Activated CD4-positive, alpha-beta memory T cell treated with anti-CD3 and anti-CD28 coated beads, Interleukin-2, amount 10 ng/mL, durations not matched to agents 7 days and 5 days (primary cell): ENCODE data around the gene EXOC4. TPM values are rescaled to one million over a fixed set of nuclear protein-coding genes. Genes with fewer than 3 reads are reported as not detected.
"Not testable (repeated sequence)": the region's sequence is repeated elsewhere in the genome, so short reads cannot be mapped to it uniquely, and the experiment has no call there.

ENCODE experiments used
- CTCF ChIA-PET: fragments of 350-600 bp; sonication (Branson Sonifier 250); formaldehyde crosslinking; loops from one replicate; lab custom pipeline; 2021; ENCODE audit warnings: antibody characterized with exemption, inconsistent platforms; lab: Charles Lee
- POLR2A ChIA-PET: fragments of 350-600 bp; sonication (Branson Sonifier 250); formaldehyde crosslinking; loops from one replicate; lab custom pipeline; 2021; ENCODE audit warnings: antibody characterized with exemption; lab: Charles Lee
- DNase-seq: peaks from one replicate; pipeline ENCODE4 v3.0.0-alpha.2; 2020
- H3K27ac Mint-ChIP-seq: one replicate; pipeline ENCODE4 v1.8.0; 2021; ENCODE audit warnings: mild to moderate bottlenecking, mixed read lengths
- H3K27me3 Mint-ChIP-seq: one replicate; pipeline ENCODE4 v1.8.0; 2021; ENCODE audit warnings: mixed read lengths
- H3K36me3 Mint-ChIP-seq: one replicate; pipeline ENCODE4 v1.8.0; 2021; ENCODE audit warnings: low read depth, mixed read lengths
- H3K4me1 Mint-ChIP-seq: one replicate; pipeline ENCODE4 v1.8.0; 2021; ENCODE audit warnings: mixed read lengths
- H3K4me3 Mint-ChIP-seq: one replicate; pipeline ENCODE4 v1.8.0; 2021; ENCODE audit warnings: mild to moderate bottlenecking, mixed read lengths
- H3K9me3 Mint-ChIP-seq: one replicate; pipeline ENCODE4 v1.8.0; 2021; ENCODE audit warnings: mixed read lengths
- total RNA-seq, 2 experiments: library from RNA; stranded (reverse); gene quantifications; one replicate each; pipeline ENCODE4 v1.2.3, GENCODE V29; 2021

Gene EXOC4
- total RNA-seq, 2 experiments from 2014 or later = 70.1 to 71.1 TPM

GRCh38 chr7:134071355-134072331 lies 818.8 kb downstream of the EXOC4 start:
- Mint-ChIP-seq H3K27ac (no peak overlapping the region), H3K4me3 (no peak overlapping the region), H3K27me3 (no peaks in the 10 kb centered on the region), H3K36me3 (no peaks in the 10 kb centered on the region), H3K9me3 (peaks cover 2% of the 10 kb centered on the region), H3K4me1 (no peaks in the 10 kb centered on the region)
- ChIA-PET POLR2A (interaction anchor here (0.9 kb wide), 1 partner anchor 280 kb away, joined by 3 read pairs; no protein-coding TSS in a partner anchor), CTCF (no interaction called here)
- DNase-seq = no peak

- no peak overlapping the region for H3K27ac Mint-ChIP-seq
- no peak overlapping the region for H3K4me3 Mint-ChIP-seq
- no peaks in the 10 kb centered on the region for H3K27me3 Mint-ChIP-seq
- no peaks in the 10 kb centered on the region for H3K4me1 Mint-ChIP-seq
- H3K9me3 Mint-ChIP-seq = peaks cover 2% of the 10 kb centered on the region
- H3K36me3 Mint-ChIP-seq = no peaks in the 10 kb centered on the region
- POLR2A ChIA-PET = no interaction called here
- CTCF ChIA-PET = no interaction called here
- DNase-seq = no peak
Observed at GRCh38 chr7:134073276-134073675, 820.4 kb downstream of the EXOC4 start.

- Mint-ChIP-seq H3K36me3 (no peaks in the 10 kb centered on the region), H3K27me3 (no peaks in the 10 kb centered on the region), H3K4me1 (no peaks in the 10 kb centered on the region), H3K9me3 (peaks cover 2% of the 10 kb centered on the region), H3K27ac (no peak overlapping the region), H3K4me3 (no peak overlapping the region)
- CTCF ChIA-PET = no interaction called here
- POLR2A ChIA-PET = no interaction called here
- DNase-seq = no peak
Observed at GRCh38 chr7:134075799-134076198, 822.9 kb downstream of the EXOC4 start.

GRCh38 chr7:134077560-134077959 lies 824.7 kb downstream of the EXOC4 start:
- H3K9me3 Mint-ChIP-seq, H3K4me1 Mint-ChIP-seq: not testable (repeated sequence)

GRCh38 chr7:134078991-134079390 lies 826.1 kb downstream of the EXOC4 start:
- Mint-ChIP-seq H3K27ac (no peak overlapping the region), H3K27me3 (no peaks in the 10 kb centered on the region), H3K4me3 (no peak overlapping the region), H3K36me3 (no peaks in the 10 kb centered on the region), H3K4me1 (no peaks in the 10 kb centered on the region), H3K9me3 (peaks cover 2% of the 10 kb centered on the region)
- no peak for DNase-seq
- CTCF ChIA-PET = no interaction called here
- POLR2A ChIA-PET = no interaction called here

More at GRCh38 chr7:134077560-134077959, 824.7 kb downstream of the EXOC4 start:
- H3K36me3 Mint-ChIP-seq, H3K4me3 Mint-ChIP-seq, POLR2A ChIA-PET, H3K27me3 Mint-ChIP-seq, DNase-seq, H3K27ac Mint-ChIP-seq: not testable (repeated sequence)
- CTCF ChIA-PET = interaction anchor here (1.0 kb wide), 1 partner anchor 64 kb away, joined by 4 read pairs; no protein-coding TSS in a partner anchor

- ChIA-PET CTCF (no interaction called here), POLR2A (no interaction called here)
- no peak overlapping the region for H3K4me3 Mint-ChIP-seq
- H3K4me1 Mint-ChIP-seq = no peaks in the 10 kb centered on the region
- H3K27ac Mint-ChIP-seq = no peak overlapping the region
- H3K36me3 Mint-ChIP-seq = no peaks in the 10 kb centered on the region
- H3K9me3 Mint-ChIP-seq = no peaks in the 10 kb centered on the region
- no peak for DNase-seq
- H3K27me3 Mint-ChIP-seq = no peaks in the 10 kb centered on the region
Observed at GRCh38 chr7:134081695-134082094, 828.8 kb downstream of the EXOC4 start.

- no peak for DNase-seq
- ChIA-PET POLR2A (no interaction called here), CTCF (interaction anchor here (1.3 kb wide), 1 partner anchor 57 kb away, joined by 3 read pairs; no protein-coding TSS in a partner anchor)
- H3K27me3 Mint-ChIP-seq = no peaks in the 10 kb centered on the region
- H3K4me1 Mint-ChIP-seq = no peaks in the 10 kb centered on the region
- H3K9me3 Mint-ChIP-seq = peaks cover 11% of the 10 kb centered on the region
- no peak overlapping the region for H3K27ac Mint-ChIP-seq
- no peaks in the 10 kb centered on the region for H3K36me3 Mint-ChIP-seq
- no peak overlapping the region for H3K4me3 Mint-ChIP-seq
Observed at GRCh38 chr7:134083766-134084487, 831.0 kb downstream of the EXOC4 start.

- POLR2A ChIA-PET = no interaction called here
- Mint-ChIP-seq H3K36me3 (no peaks in the 10 kb centered on the region), H3K4me1 (no peaks in the 10 kb centered on the region), H3K27me3 (no peaks in the 10 kb centered on the region), H3K27ac (no peak overlapping the region), H3K9me3 (peaks cover 18% of the 10 kb centered on the region), H3K4me3 (no peak overlapping the region)
- CTCF ChIA-PET = interaction anchor here (0.7 kb wide), 1 partner anchor 926 kb away, joined by 3 read pairs; no protein-coding TSS in a partner anchor
- no peak for DNase-seq
Observed at GRCh38 chr7:134084488-134085144, 831.7 kb downstream of the EXOC4 start.

GRCh38 chr7:134085311-134085710 lies 832.4 kb downstream of the EXOC4 start:
- no peaks in the 10 kb centered on the region for H3K27me3 Mint-ChIP-seq
- CTCF ChIA-PET = no interaction called here
- DNase-seq = no peak
- peaks cover 23% of the 10 kb centered on the region for H3K9me3 Mint-ChIP-seq
- no peak overlapping the region for H3K4me3 Mint-ChIP-seq
- no peaks in the 10 kb centered on the region for H3K36me3 Mint-ChIP-seq
- POLR2A ChIA-PET = no interaction called here
- no peak overlapping the region for H3K27ac Mint-ChIP-seq
- no peaks in the 10 kb centered on the region for H3K4me1 Mint-ChIP-seq

GRCh38 chr7:134086998-134087735 lies 834.3 kb downstream of the EXOC4 start:
- CTCF ChIA-PET = no interaction called here
- Mint-ChIP-seq H3K9me3 (peaks cover 28% of the 10 kb centered on the region), H3K4me1 (no peaks in the 10 kb centered on the region), H3K27me3 (no peaks in the 10 kb centered on the region), H3K36me3 (no peaks in the 10 kb centered on the region), H3K27ac (no peak overlapping the region), H3K4me3 (no peak overlapping the region)
- POLR2A ChIA-PET = no interaction called here
- no peak for DNase-seq

- Mint-ChIP-seq H3K9me3 (peaks cover 31% of the 10 kb centered on the region), H3K4me3 (no peak overlapping the region), H3K27me3 (peaks cover 4% of the 10 kb centered on the region), H3K36me3 (no peaks in the 10 kb centered on the region), H3K4me1 (no peaks in the 10 kb centered on the region), H3K27ac (no peak overlapping the region)
- POLR2A ChIA-PET = no interaction called here
- DNase-seq = no peak
- CTCF ChIA-PET = no interaction called here
Observed at GRCh38 chr7:134088199-134088598, 835.3 kb downstream of the EXOC4 start.

GRCh38 chr7:134089446-134089845 lies 836.6 kb downstream of the EXOC4 start:
- ChIA-PET POLR2A (no interaction called here), CTCF (no interaction called here)
- Mint-ChIP-seq H3K4me3 (no peak overlapping the region), H3K27me3 (peaks cover 8% of the 10 kb centered on the region), H3K4me1 (no peaks in the 10 kb centered on the region), H3K36me3 (no peaks in the 10 kb centered on the region), H3K27ac (no peak overlapping the region), H3K9me3 (peaks cover 37% of the 10 kb centered on the region)
- DNase-seq = no peak
